GM12864 (cell line): ENCODE data around the gene RFTN1.

ENCODE experiments used
- DNase-seq: peaks from one replicate; pipeline ENCODE4 v3.0.0-alpha.2; 2011; ENCODE audit warnings: low read depth
- H3K4me3 ChIP-seq: 2 replicates; pipeline ENCODE4 v1.5.1; 2011; ENCODE audit warnings: mild to moderate bottlenecking, low read depth, low read length, control low read depth
- TF ChIP-seq, protein P1 (sequence below): IDR thresholded peaks from 2 replicates; pipeline ENCODE4 v1.5.1; 2011; ENCODE audit warnings: low read depth, mild to moderate bottlenecking, moderate library complexity, low read length, control low read depth, inconsistent platforms; ENCODE audit errors: missing control alignments

RFTN1 gene

DNA sequence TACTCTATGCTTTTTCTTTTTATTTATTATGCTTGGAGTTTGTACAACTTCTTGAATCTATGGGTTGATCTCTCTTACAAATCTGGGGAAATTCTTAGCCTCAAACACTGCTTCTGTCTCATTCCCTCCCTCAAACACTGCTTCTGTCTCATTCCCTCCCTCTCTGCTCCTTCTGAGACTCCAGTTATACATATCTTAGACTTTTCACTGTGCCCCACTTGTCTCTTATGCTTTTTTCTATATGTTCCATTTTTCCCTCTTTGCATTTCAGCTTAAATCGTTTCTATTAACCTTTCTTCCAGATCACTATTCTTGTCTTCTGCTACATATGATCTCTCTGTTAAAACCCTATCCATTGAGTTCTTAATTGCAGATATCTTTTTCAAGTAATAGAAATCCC is 50.4 kb downstream of the RFTN1 start:
- TF ChIP-seq, protein P1, sequence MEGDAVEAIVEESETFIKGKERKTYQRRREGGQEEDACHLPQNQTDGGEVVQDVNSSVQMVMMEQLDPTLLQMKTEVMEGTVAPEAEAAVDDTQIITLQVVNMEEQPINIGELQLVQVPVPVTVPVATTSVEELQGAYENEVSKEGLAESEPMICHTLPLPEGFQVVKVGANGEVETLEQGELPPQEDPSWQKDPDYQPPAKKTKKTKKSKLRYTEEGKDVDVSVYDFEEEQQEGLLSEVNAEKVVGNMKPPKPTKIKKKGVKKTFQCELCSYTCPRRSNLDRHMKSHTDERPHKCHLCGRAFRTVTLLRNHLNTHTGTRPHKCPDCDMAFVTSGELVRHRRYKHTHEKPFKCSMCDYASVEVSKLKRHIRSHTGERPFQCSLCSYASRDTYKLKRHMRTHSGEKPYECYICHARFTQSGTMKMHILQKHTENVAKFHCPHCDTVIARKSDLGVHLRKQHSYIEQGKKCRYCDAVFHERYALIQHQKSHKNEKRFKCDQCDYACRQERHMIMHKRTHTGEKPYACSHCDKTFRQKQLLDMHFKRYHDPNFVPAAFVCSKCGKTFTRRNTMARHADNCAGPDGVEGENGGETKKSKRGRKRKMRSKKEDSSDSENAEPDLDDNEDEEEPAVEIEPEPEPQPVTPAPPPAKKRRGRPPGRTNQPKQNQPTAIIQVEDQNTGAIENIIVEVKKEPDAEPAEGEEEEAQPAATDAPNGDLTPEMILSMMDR: no peak
- no peak for DNase-seq
- no peak overlapping the region for H3K4me3 ChIP-seq

DNA sequence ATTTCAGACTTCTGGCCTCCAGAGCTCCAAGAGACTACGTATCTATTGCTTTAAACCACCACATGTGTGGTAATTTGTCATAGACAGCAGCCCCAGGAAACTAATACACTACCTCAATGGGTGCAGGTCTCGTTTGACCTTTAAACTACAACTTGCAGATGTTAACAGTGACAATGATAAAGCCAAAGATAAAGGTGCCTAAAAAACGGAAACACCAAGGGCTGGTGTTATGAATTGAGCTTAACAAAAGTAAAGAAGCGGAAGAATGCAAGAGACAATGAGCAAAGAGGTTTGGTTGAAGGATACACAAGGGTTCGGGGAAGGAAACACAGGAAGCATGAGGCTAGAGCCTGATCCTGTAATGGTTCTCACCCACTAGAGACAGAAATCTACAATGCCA is 50.8 kb downstream of the RFTN1 start:
- no peak for DNase-seq
- TF ChIP-seq, protein P1: no peak
- H3K4me3 ChIP-seq: no peak overlapping the region

DNA sequence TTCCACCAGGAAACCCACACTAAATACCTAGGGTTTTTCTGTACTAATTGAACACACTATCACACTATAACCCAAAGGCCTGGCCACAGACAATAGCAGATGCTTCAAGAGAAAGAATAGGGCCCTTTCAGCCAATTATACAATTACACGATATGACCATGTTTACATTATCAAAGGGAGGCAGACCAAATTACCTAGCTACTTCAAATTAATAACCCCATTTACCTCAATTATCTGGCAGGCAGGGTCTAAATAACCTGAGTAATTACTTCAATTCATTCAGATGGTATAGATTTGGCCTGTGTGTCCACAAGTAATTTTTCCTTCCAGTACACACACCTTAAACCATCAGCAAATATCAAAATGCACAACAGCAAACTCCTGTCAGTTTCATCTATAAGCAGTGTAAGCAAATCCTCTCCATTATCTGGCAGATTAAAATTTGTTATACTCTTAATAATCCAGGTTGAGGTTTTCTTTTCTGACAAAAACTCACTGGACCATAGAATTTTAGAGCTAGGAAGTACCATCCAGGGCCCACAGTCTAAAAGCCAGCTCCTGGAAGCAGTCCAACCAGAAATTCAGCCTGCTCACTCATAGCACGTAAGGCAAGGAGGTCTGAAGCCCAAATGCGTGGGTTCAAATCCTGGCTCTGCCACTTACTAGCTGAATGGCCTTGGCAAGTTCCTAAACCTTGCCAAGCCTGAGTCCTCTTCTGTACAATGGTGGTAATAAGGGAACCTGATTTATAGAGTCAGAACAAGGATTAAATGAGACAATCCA is 51.8 kb downstream of the RFTN1 start:
- DNase-seq: no peak
- H3K4me3 ChIP-seq: no peak overlapping the region
- TF ChIP-seq, protein P1: no peak

DNA sequence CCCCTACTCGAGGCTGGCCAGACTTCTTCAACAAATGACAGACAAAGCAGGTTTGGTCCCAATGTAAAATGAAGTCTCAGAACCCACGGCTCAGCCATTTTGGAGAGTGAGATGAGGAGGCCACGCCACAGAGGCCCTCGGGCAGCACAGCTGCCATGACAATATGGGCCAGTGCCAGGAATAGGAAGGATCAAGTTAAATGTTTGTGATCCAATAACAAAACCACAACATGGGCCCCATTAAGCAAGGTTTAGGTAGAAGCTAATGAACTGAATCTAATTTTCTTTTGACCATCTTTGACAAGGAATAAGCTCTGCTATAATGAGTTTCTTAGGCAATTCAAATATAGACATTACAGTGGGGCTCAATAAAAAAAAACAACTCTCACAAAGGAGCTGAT is 52.6 kb downstream of the RFTN1 start:
- DNase-seq: no peak
- H3K4me3 ChIP-seq: no peak overlapping the region
- TF ChIP-seq, protein P1: no peak

DNA sequence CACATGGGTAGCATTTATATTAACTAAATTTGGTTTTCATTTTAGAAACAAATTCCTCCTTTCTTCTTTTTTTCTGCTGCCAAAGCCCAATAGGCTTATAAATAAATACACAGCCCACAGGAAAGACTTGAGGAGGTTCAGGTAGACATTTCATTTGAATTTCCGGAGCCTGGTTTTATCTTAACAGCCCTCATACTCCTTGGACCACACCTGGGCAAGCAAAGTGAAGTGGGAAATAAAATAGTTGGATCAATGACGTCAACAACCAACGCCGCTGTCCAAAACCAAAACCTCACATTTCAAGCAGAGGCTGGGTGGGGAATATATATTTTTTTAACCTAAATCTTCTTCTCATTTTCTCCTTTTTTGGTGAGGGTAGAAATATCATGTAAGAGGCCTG is 53.2 kb downstream of the RFTN1 start:
- no peak for DNase-seq
- H3K4me3 ChIP-seq: no peak overlapping the region
- TF ChIP-seq, protein P1: no peak

DNA sequence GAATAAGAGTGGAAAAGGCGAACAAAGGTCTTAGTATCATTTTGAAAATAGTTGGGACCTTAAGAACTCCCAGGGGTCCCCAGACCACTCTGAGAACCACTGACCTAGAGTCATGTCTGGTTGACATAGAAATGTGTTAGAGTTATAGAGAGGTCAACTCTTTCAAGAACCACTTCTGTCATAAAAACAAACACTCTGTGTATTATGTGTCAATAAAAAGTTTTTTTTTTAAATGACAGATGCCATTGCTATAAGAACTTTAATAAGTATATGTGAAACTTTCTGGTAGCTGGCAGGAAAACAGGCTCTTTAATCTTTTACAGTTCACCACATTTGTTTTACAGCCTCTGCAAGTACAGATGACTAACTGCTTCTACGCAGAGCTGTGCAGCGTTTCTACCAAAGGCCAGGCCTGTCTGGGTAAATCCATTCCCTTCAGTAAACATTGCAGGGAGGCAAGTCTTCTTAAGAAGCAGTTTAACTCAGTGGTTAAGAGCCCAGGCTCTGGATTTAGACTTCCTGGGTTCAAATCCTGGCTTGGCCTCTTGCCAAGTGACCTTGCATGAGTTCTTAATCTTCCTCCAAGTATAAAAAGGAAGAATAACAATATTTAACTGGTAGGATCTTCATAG is 56.6 kb downstream of the RFTN1 start:
- no peak for DNase-seq
- H3K4me3 ChIP-seq: no peak overlapping the region
- TF ChIP-seq, protein P1: no peak
